ENCODE data around the gene STAB1.

Gene STAB1, protein sequence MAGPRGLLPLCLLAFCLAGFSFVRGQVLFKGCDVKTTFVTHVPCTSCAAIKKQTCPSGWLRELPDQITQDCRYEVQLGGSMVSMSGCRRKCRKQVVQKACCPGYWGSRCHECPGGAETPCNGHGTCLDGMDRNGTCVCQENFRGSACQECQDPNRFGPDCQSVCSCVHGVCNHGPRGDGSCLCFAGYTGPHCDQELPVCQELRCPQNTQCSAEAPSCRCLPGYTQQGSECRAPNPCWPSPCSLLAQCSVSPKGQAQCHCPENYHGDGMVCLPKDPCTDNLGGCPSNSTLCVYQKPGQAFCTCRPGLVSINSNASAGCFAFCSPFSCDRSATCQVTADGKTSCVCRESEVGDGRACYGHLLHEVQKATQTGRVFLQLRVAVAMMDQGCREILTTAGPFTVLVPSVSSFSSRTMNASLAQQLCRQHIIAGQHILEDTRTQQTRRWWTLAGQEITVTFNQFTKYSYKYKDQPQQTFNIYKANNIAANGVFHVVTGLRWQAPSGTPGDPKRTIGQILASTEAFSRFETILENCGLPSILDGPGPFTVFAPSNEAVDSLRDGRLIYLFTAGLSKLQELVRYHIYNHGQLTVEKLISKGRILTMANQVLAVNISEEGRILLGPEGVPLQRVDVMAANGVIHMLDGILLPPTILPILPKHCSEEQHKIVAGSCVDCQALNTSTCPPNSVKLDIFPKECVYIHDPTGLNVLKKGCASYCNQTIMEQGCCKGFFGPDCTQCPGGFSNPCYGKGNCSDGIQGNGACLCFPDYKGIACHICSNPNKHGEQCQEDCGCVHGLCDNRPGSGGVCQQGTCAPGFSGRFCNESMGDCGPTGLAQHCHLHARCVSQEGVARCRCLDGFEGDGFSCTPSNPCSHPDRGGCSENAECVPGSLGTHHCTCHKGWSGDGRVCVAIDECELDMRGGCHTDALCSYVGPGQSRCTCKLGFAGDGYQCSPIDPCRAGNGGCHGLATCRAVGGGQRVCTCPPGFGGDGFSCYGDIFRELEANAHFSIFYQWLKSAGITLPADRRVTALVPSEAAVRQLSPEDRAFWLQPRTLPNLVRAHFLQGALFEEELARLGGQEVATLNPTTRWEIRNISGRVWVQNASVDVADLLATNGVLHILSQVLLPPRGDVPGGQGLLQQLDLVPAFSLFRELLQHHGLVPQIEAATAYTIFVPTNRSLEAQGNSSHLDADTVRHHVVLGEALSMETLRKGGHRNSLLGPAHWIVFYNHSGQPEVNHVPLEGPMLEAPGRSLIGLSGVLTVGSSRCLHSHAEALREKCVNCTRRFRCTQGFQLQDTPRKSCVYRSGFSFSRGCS (N-terminal part only)

GRCh38 chr3:52494886-52495495 lies at the start of gene STAB1:
Gene STAB1, plus strand, starts transcription at chr3:52495338. Its CDS starts 76 bp downstream, at chr3:52495414.
- no peak for DNase-seq

DNA sequence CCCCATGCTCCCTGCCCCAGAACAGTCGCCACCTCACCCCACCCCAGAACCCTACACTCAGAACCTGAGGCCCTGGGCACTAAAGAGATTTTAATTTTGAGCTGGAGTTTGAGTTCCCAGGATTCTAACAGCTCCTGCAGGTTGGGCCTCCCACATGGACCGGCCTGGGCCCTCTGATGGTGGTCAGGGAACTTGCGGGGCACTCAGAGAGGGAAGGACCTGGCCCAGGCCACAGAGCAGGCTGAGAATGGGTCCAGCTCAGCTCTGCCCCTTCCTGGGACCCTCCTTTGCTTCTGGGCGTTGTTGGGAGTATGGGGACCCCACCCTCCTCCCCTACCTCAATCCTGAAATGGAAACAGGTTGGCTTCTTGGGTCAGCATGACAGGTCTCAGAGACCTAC lies 49.1 kb upstream of the STAB1 start:
- DNase-seq: no peak

DNA sequence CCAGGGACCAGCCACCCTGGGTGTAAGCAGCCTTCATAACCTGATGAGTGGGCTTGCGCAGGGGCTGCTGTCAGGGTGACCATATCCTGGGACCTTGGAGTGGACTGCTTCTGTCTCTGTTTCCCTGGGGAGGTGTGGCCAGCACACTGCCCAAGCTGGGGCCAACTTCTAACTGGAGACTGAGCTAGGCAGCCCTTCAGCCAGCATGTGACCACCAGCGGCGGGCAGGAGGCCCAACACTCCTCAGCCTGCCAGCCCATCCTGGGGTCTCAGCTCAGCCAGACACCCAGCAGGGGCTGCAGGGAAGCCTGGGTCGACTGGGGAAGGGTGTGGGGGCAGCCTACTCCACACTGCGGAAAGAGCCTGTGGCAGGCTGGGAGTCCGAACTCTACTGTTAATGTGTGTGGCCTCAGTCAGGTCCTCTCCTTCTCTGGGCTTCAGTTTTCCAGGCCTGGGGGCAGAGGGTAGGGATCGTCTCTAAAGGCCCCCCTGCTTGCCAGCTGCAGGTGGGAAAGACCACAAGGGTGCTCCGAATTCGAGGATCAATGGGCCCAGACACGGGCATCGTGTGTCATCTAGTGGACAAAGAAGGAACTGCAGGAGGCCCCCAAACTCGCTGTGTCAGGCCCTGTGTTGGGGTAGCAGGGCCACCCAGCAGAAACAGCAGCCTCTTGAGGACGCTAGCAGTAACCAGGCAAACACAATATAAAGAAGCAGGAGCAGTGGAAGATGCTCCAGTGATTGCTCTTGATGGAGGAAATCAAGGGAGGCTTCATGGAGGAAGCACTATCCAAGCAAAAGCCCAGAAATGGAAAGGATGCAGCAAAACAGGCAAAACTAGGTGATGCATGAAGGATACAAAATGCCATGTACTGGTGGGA lies 48.3 kb upstream of the STAB1 start:
- DNase-seq: peak; percentile 68

DNA sequence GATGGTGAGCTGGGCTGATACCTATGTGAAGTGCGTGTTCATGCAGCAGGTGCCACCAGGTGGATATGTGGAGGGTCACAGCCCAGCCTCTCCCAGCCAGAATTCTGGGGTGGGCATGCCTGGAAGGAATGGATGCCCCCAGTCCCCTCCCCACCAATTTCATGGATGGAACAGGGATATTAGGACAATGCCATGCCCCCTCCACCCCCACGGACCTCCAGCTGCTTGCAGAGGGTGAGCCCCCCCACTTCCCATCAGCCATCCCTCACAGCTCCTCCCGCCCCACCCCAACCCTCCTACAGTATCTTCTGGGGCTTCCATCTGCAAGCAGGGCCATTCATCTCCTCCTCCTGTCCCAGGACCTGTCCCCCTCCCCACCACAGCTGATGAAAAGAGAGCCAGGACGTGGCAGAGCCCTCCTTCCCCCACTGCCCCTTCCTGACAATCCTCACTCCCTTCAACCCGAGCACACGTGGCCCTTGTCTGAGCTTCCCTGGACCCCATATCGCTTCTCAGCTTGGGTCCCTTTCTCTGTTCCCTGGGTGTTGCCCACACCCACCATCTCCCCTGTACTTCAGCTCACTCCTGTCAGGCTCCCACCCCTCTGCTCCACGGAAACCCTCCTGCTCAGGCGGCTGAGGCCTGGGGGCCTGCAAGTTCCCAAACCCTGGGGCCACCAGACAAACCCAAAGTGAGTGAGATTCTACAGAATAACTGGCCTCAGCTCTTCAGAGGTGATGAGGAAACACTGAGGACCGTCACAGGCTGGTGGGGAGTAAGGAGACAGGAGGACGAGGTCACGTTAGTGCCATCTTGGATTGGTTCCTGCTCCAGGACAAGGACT lies 47.4 kb upstream of the STAB1 start:
- no peak for DNase-seq

GRCh38 chr3:52450489-52451236 lies 44.5 kb upstream of the STAB1 start:
- no peak for DNase-seq

GRCh38 chr3:52451237-52452083 lies 43.7 kb upstream of the STAB1 start:
- no peak for DNase-seq

- DNase-seq: no peak
Observed at GRCh38 chr3:52452126-52452525, 43.0 kb upstream of the STAB1 start.

DNA sequence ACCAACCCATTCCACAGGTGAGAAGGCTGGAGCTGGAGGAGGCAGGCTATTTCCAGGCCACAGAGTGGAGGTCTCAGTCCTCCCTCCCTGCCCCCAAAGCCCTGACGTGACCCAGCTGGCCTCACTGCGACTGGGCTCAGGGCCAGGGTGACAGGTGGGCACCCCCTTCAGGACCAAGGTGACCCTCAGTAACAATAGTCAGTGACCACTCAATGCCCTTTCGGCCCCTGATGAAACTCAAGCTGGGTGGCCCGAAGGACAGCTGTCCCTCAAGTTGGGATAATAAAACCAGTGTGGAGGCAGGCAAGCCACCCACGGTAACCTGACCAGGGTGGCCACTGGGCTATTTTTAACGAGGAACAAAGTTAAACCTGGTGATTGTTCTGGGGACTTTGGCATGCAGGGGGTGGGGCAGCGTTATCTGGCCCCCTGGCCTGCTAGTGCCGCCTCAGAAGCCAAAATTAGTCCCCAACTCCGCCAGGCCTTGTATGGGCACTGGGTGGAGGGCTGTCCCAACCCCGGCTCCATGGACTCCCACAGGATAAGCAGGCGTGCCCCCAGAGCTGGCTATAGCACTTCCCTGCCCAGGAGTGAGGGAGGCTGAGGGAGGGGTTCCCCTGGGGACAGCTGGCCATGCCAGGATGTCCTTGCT lies 42.4 kb upstream of the STAB1 start:
- DNase-seq: no peak

DNA sequence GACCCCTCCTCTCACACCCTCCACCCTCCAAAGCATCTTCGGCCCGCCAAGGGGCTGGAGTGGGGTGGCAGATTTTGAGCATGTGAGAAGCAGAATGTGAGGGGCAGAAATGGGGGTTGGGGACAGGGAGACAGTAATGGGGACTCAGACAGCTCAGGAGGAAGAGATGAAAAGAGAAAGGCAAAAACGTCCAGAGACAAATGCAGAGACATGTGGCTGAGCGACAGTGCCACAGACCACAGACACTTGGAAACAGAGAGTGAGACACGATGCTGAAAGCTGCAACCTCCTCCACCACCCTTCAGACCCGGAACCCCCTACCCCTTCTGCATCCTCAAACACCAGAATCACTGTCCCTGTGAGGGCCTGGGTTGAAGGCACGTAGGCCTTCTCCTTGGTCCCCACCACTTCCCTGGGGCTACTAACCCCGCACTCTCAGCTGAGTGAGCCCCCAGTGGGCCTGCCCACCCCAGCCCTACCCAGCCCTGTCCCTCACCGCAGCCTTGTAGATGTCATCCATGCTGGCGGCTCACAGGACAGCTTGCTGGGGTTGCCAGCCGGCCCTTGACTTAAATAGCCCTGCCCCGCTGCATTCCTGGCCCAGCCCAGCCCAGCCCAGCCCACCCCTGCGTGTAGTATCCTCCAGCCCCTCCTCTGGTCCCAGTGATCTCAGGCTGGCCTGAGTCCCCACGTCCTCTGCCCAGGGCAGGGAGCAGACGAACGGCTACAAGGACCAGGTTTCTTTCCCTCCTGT lies 41.5 kb upstream of the STAB1 start, which contains the start of gene TNNC1:
Gene TNNC1, minus strand, starts transcription at position 546 of the 754 bp plus-strand sequence. Its CDS starts 26 bp downstream, at position 520.
- DNase-seq: no peak

DNA sequence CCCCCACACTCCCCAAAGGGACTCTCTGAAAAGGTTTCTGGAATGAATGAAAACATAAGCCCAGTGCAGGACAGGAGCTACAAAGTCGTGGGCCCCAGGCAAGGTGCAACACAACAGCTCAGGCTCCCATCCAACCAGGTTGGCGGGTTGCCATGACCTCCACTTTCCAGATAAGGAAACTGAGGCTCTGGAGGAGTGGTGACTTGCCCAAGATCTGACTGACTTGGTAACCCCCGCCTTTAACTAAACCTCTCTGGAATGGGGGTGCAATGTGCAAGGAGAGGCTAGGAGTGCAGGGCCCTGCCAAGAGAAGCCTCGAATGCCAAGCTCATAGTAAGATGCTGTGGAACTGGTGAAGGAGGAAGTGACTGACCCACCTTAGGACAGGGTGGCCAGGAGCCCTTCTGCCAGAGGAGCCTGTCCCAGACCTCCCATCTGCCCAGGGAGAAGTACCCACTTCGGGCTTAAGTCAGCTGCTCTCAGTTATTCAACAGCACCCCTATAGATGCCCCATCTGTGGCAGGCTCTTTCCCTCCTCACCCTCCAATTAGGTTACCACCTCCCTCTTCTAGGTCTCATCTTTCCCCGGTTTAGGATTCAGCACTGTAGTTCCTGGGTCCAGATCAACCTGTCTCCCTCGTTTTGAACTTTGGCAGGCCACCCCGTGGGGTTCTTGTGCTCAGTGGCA lies 40.7 kb upstream of the STAB1 start:
- no peak for DNase-seq

GRCh38 chr3:52454938-52455282 lies 40.2 kb upstream of the STAB1 start:
- DNase-seq: no peak

GRCh38 chr3:52455283-52456168 lies 39.6 kb upstream of the STAB1 start, which contains the start of gene NISCH:
Gene NISCH, plus strand, starts transcription at chr3:52455604. Its CDS starts 38 bp downstream, at chr3:52455642.
- DNase-seq: peak; percentile 99

- no peak for DNase-seq
Observed at GRCh38 chr3:52456169-52456799, 38.9 kb upstream of the STAB1 start.

DNA sequence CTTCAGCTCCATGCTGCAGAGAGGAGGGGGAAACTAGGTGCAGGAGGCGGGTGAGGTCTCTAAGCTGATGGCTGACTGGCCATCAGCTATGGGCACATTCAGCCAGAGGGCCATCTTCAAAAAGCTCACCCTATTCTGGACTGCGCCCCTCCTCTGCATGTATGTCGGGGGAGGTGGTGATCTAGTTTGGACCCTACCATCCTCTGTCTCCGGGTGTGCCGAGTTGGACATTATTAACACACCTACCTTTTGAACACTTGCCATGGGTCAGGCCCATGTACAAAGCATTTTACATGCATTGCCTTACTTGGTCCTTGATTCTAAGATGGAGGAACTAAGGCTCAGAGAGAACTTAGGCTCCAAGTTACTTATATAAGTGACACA lies 38.3 kb upstream of the STAB1 start:
- DNase-seq: no peak

All from stimulated activated CD4-positive, alpha-beta T cell treated with anti-CD3 and anti-CD28 coated beads, Interleukin-4, amount 100 ng/mL, for 1 hour (primary cell).